MM.1S (cell line): ENCODE data around the gene TRPV2.

Experiments used
- CTCF ChIP-seq: fragments of 300-600 bp; sonication (generic); IDR thresholded peaks from 2 replicates; pipeline ENCODE4 v1.5.1; 2016; ENCODE audit warnings: antibody characterized with exemption, low read length, mixed read lengths
- EZH2phosphoT487 ChIP-seq: fragments of 300-600 bp; sonication (generic); IDR thresholded peaks from 2 replicates; pipeline ENCODE4 v1.6.1; 2018; ENCODE audit warnings: antibody characterized with exemption, low read length

- no peak for TF ChIP-seq CTCF
- TF ChIP-seq EZH2phosphoT487, result no peak
Observed at GRCh38 chr17:16462070-16462864, 46.9 kb downstream of the TRPV2 start.
